Esophagus squamous epithelium (tissue), 5 donors: Measurements from ENCODE around the gene CREB3L2. TPM values are rescaled to one million over a fixed set of nuclear protein-coding genes. Genes with fewer than 3 reads are reported as not detected.

Experiments used
- DNase-seq: peaks from one replicate; lab custom pipeline; 2025; lab: John Stamatoyannopoulos, UW
- H3K27ac ChIP-seq, 4 donors: fragments of 200-600 bp; sonication (generic); one replicate each; pipeline ENCODE4 v1.5.1; 2016 to 2019; ENCODE audit warnings: mild to moderate bottlenecking in 1 of 4
- H3K27me3 ChIP-seq, 4 donors: fragments of 200-600 bp; sonication (generic); 1 replicate in 3 of 4; 2 replicates in 1 of 4; pipeline versions ENCODE4 v1.5.1 to v1.6.0; 2017 to 2021; ENCODE audit warnings: antibody characterized with exemption in 1 of 4
- H3K36me3 ChIP-seq, 3 donors: fragments of 200-600 bp; sonication (generic); one replicate each; pipeline ENCODE4 v1.5.1; 2016 to 2019
- H3K4me1 ChIP-seq, 3 donors: fragments of 200-600 bp; sonication (generic); one replicate each; pipeline ENCODE4 v1.5.1; 2017 to 2019
- H3K4me3 ChIP-seq, 4 donors: fragments of 200-600 bp; sonication (generic); 1 replicate in 3 of 4; 2 replicates in 1 of 4; pipeline ENCODE4 v1.5.1; 2016 to 2019; ENCODE audit warnings: mild to moderate bottlenecking in 2 of 4, moderate library complexity in 1 of 4
- H3K9me3 ChIP-seq, 3 donors: fragments of 200-600 bp; sonication (generic); one replicate each; pipeline ENCODE4 v1.5.1; 2016 to 2019
- CTCF ChIP-seq, 6 experiments: fragments of 450-650 bp in 4 of 6; fragments of 200-600 bp in 2 of 6; sonication (generic) in 2 of 6; IDR thresholded peaks; one replicate each; pipeline ENCODE4 v1.5.1; 2016 to 2019; ENCODE audit warnings: antibody characterized with exemption in 6 of 6, mild to moderate bottlenecking in 4 of 6, moderate library complexity in 4 of 6
- POLR2A ChIP-seq, 4 donors: fragments of 450-650 bp; IDR thresholded peaks; one replicate each; pipeline ENCODE4 v1.6.1; 2017; ENCODE audit warnings: antibody characterized with exemption in 4 of 4, mild to moderate bottlenecking in 4 of 4, moderate library complexity in 3 of 4
- WGBS, 2 donors: methylation state at CpG; one replicate each; pipeline ENCODE4 v1.1.5; 2018; 5-methylcytosine and 5-hydroxymethylcytosine counted together
- intact Hi-C: fragments of 100-400 bp; cut with DNase I; formaldehyde crosslinking; loops from one replicate; pipeline ENCODE4 v1.15.0; 2022
- total RNA-seq, 4 donors: library from RNA; depleted of rRNA; stranded (reverse); fragments of >200 nt; gene quantifications; one replicate each; pipeline ENCODE4 v1.1.0, GENCODE V29; 2016
- donor health status: DM: yes; HTN: yes; CAD: no.

The CREB3L2 gene
- total RNA-seq, 4 donors from 2014 or later = 14.9 to 21.9 (median 17.3) TPM

GRCh38 chr7:137933270-137934017 is 68.4 kb downstream of the CREB3L2 start:
- no peaks in the 10 kb centered on the region for H3K27me3 ChIP-seq
- no peak for TF ChIP-seq POLR2A (IDR thresholded peaks at IDR 0.05)
- no peak for TF ChIP-seq CTCF (IDR thresholded peaks at IDR 0.05)
- H3K4me3 ChIP-seq = peak overlapping the region in 1 of 4 donors; percentile 17
- WGBS, 2 donors = 36 to 50% methylated on average over 11 of the region's 11 CpGs
- H3K9me3 ChIP-seq = no peaks in the 10 kb centered on the region
- peaks cover 26 to 83% (median 33%) of the 10 kb centered on the region in 3 donors for H3K4me1 ChIP-seq
- no peaks in the 10 kb centered on the region for H3K36me3 ChIP-seq
- no peak for DNase-seq
- peak overlapping the region; percentile 47 to 84 (median 78) for H3K27ac ChIP-seq
- intact Hi-C loops = no loop called here

- TF ChIP-seq POLR2A (IDR thresholded peaks at IDR 0.05) = no peak
- no peak for TF ChIP-seq CTCF (IDR thresholded peaks at IDR 0.05)
- H3K4me1 ChIP-seq = peaks cover 26 to 83% (median 33%) of the 10 kb centered on the region in 3 donors
- H3K27ac ChIP-seq = peak overlapping the region; percentile 47 to 84 (median 78)
- no peaks in the 10 kb centered on the region for H3K9me3 ChIP-seq
- 9 to 25% methylated on average over 5 of the region's 5 CpGs for WGBS, 2 donors
- no peaks in the 10 kb centered on the region for H3K27me3 ChIP-seq
- H3K36me3 ChIP-seq = peaks cover 0 to 2% (median 0%) of the 10 kb centered on the region in 3 donors
- DNase-seq = no peak
- H3K4me3 ChIP-seq = peak overlapping the region in 1 of 4 donors; percentile 17
- intact Hi-C loops = no loop called here
These were observed 69.0 kb downstream of the CREB3L2 start for GRCh38 chr7:137932881-137933269.

GRCh38 chr7:137931823-137932222 is 70.1 kb downstream of the CREB3L2 start:
- 45 to 58% methylated on average over 2 of the region's 2 CpGs for WGBS, 2 donors
- Histone ChIP-seq H3K27me3 (no peaks in the 10 kb centered on the region), H3K36me3 (peaks cover 0 to 13% (median 0%) of the 10 kb centered on the region in 3 donors), H3K9me3 (no peaks in the 10 kb centered on the region), H3K4me3 (no peak overlapping the region), H3K4me1 (peaks cover 23 to 75% (median 31%) of the 10 kb centered on the region in 3 donors), H3K27ac (peak overlapping the region in 1 of 4 donors; percentile 76)
- TF ChIP-seq POLR2A (IDR thresholded peaks at IDR 0.05) = no peak
- no peak for TF ChIP-seq CTCF (IDR thresholded peaks at IDR 0.05)
- intact Hi-C loops = no loop called here
- DNase-seq = no peak

GRCh38 chr7:137930581-137930980 is 71.3 kb downstream of the CREB3L2 start:
- no peak for DNase-seq
- Histone ChIP-seq H3K4me3 (no peak overlapping the region), H3K9me3 (no peaks in the 10 kb centered on the region), H3K27me3 (no peaks in the 10 kb centered on the region), H3K4me1 (peaks cover 12 to 62% (median 20%) of the 10 kb centered on the region in 3 donors), H3K36me3 (peaks cover 0 to 25% (median 0%) of the 10 kb centered on the region in 3 donors), H3K27ac (peak overlapping the region in 1 of 4 donors; percentile 59)
- TF ChIP-seq POLR2A (IDR thresholded peaks at IDR 0.05) (no peak), CTCF (IDR thresholded peaks at IDR 0.05) (no peak)
- intact Hi-C loops = no loop called here
- 51 to 62% methylated on average over 2 of the region's 2 CpGs for WGBS, 2 donors

- Histone ChIP-seq H3K4me1 (peaks cover 6 to 43% (median 15%) of the 10 kb centered on the region in 3 donors), H3K27me3 (no peaks in the 10 kb centered on the region), H3K27ac (no peak overlapping the region), H3K9me3 (no peaks in the 10 kb centered on the region), H3K4me3 (no peak overlapping the region), H3K36me3 (peaks cover 0 to 37% (median 0%) of the 10 kb centered on the region in 3 donors)
- 94 to 100% methylated on average over 5 of the region's 5 CpGs for WGBS, 2 donors
- TF ChIP-seq POLR2A (IDR thresholded peaks at IDR 0.05) (no peak), CTCF (IDR thresholded peaks at IDR 0.05) (no peak)
- DNase-seq = no peak
- intact Hi-C loops = no loop called here
These were observed 73.3 kb downstream of the CREB3L2 start for GRCh38 chr7:137928626-137929025.
